A549 treated with AZD9567 at 1 μM for 4 hours (cell line): ENCODE data around the gene MTA1. TPM values are rescaled to one million over a fixed set of nuclear protein-coding genes. Genes with fewer than 3 reads are reported as not detected.

Experiments
- total RNA-seq: library from RNA; stranded (reverse); fragments of 200-300 nt; extraction: Qiagen RNA extraction; gene quantifications from 5 replicates; pipeline ENCODE4 v1.2.3, GENCODE V29; 2022; ENCODE audit not compliant: insufficient read depth

MTA1 gene
- 46.5 to 86.8 TPM (median 83.5 TPM) in 5 replicates for total RNA-seq

DNA sequence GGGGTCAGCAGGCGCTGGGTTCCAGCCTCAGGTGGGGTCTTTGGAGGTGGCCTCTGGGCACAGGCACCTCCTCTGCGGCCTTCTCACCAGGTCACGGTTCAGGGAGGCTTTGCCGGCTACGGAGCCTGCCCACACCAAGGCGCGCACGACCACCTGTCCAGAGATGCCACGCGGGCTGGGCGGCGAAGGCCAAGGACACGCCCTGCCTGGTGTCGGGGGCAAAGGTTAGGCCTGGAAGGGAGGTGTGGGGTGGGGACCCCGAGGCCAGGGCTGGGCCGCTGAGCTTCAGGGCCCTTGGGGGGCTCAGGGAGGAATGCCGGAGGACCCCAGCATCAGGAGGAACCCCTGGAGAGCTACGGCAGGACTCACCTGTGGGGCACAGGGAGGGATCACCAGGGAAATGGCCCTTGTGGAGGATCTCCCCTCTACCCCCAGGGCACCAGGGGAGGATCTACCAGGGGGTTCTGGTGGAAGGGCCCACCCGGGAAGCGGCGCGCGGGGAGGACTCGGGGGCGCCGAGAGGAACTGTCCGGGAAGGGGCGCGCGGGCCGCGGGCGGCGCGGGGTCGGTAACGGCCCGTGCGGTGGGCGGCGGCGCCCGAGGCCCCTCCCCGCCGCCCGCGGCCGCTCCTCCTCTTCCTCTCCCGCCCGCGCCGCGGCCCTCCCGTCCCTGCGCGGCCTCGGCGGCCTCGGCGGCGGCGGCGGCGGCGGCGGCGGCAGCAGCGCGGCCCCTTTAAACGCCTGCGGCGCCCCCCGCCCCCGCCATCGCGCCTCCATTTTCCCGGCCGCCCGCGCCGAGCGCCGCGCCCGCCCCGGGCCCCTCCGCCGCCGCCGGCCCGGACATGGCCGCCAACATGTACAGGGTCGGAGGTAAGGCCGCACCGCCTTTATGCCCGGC is at the start of gene MTA1:
Gene MTA1, plus strand, starts transcription at position 633 of the 897 bp plus-strand sequence. Its CDS starts 209 bp downstream, at position 842.

GRCh38 chr14:105398044-105398725 is 21.4 kb upstream of the MTA1 start, which contains the start of gene TEX22:
TEX22 (plus strand) TSS chr14:105398538; CDS start chr14:105399341, 803 bp downstream.

GRCh38 chr14:105474483-105475268 is 55.0 kb downstream of the MTA1 start, which contains the start of gene CRIP2:
CRIP2 (plus strand) TSS chr14:105474821; CDS start chr14:105474863, 42 bp downstream.

GRCh38 chr14:105486163-105486973 is 66.7 kb downstream of the MTA1 start, which contains the start of gene CRIP1:
CRIP1 (plus strand) TSS chr14:105486886; CDS start chr14:105487260, 374 bp downstream.

GRCh38 chr14:105490572-105491365 is 71.1 kb downstream of the MTA1 start, which contains the start of gene TEDC1:
TEDC1 (plus strand) TSS chr14:105491246; CDS start chr14:105491376, 130 bp downstream.

Other genes starting within 250 kb of the MTA1 start
- gene NUDT14, start 238.5 kb upstream of the MTA1 start, total RNA-seq: 21.9 to 51.1 TPM (median 44.5 TPM) in 5 replicates
- 33.0 to 44.5 TPM (median 41.2 TPM) in 5 replicates for gene BTBD6, start 171.3 kb upstream of the MTA1 start, total RNA-seq
- 25.8 to 30.0 TPM (median 28.8 TPM) in 5 replicates for gene BRF1, start 118.8 kb upstream of the MTA1 start, total RNA-seq
- 23.7 to 29.4 TPM (median 27.7 TPM) in 5 replicates for gene PACS2, start 105.1 kb upstream of the MTA1 start, total RNA-seq
- gene TEX22, start 21.3 kb upstream of the MTA1 start, total RNA-seq: 0.20 to 1.1 TPM (median 0.27 TPM) in 4 of 5 replicates, not detected in the other
- 118 to 201 TPM (median 197 TPM) in 5 replicates for gene CRIP2, start 55.0 kb downstream of the MTA1 start, total RNA-seq
- 1,826 to 2,202 TPM (median 1,909 TPM) in 5 replicates for gene CRIP1, start 67.1 kb downstream of the MTA1 start, total RNA-seq
- 24.6 to 53.4 TPM (median 47.1 TPM) in 5 replicates for gene TEDC1, start 71.4 kb downstream of the MTA1 start, total RNA-seq
- gene TMEM121, start 106.8 kb downstream of the MTA1 start, total RNA-seq: 2.7 to 10.3 TPM (median 7.8 TPM) in 5 replicates